ENCODE data around the gene MTHFSD.
A peak's percentile ranks its signal among the peaks of the same experiment; 100 is the strongest.

GRCh38 chr16:86517652-86518258, 37.3 kb downstream of the MTHFSD start:
- TF ChIP-seq CTCF (IDR thresholded peaks at IDR 0.05), result peak in 1 of 3 donors; percentile 14
- TF ChIP-seq POLR2A (IDR thresholded peaks at IDR 0.05), result no peak
- TF ChIP-seq EP300 (IDR thresholded peaks at IDR 0.05), result no peak

All from ovary (tissue), 3 donors.